Endodermal cell (in vitro differentiated cells): ENCODE data around the gene PUS10. TPM values are rescaled to one million over a fixed set of nuclear protein-coding genes. Genes with fewer than 3 reads are reported as not detected.
"Not testable (repeated sequence)": the region's sequence is repeated elsewhere in the genome, so short reads cannot be mapped to it uniquely, and the experiment has no call there.

Experiments used
- DNase-seq: peaks from one replicate; pipeline ENCODE4 v3.0.0-alpha.2; 2017
- H3K27ac ChIP-seq: 2 replicates; pipeline ENCODE4 v1.5.1; 2013; ENCODE audit warnings: mild to moderate bottlenecking, low read depth, low read length, moderate library complexity
- H3K27me3 ChIP-seq: 2 replicates; pipeline ENCODE4 v1.6.1; 2013; ENCODE audit warnings: mild to moderate bottlenecking, low read length, moderate library complexity; ENCODE audit not compliant: insufficient read depth, control insufficient read depth, poor library complexity, severe bottlenecking
- H3K36me3 ChIP-seq: 2 replicates; pipeline ENCODE4 v1.7.0; 2013; ENCODE audit warnings: mild to moderate bottlenecking, low read length, moderate library complexity; ENCODE audit not compliant: control insufficient read depth, insufficient read depth
- H3K4me1 ChIP-seq: one replicate; pipeline ENCODE4 v1.7.0; 2013; ENCODE audit warnings: low read length; ENCODE audit not compliant: control insufficient read depth, insufficient read depth
- H3K4me3 ChIP-seq: 2 replicates; pipeline ENCODE4 v1.5.1; 2013; ENCODE audit warnings: mild to moderate bottlenecking, low read length, moderate library complexity
- H3K9ac ChIP-seq: 2 replicates; pipeline ENCODE4 v1.6.1; 2013; ENCODE audit warnings: mild to moderate bottlenecking, low read length, moderate library complexity; ENCODE audit not compliant: poor library complexity, severe bottlenecking; ENCODE audit errors: extremely low read depth
- H3K9me3 ChIP-seq: 2 replicates; pipeline ENCODE4 v1.6.1; 2013; ENCODE audit warnings: mild to moderate bottlenecking, low read length, moderate library complexity; ENCODE audit not compliant: control insufficient read depth
- H3K27ac Mint-ChIP-seq: 2 replicates; pipeline ENCODE4 v1.8.0; 2020; ENCODE audit warnings: mixed read lengths
- H3K27me3 Mint-ChIP-seq: 2 replicates; pipeline ENCODE4 v1.8.0; 2021; ENCODE audit warnings: mild to moderate bottlenecking, mixed read lengths; ENCODE audit not compliant: insufficient read depth
- H3K36me3 Mint-ChIP-seq: 2 replicates; pipeline ENCODE4 v1.8.0; 2020; ENCODE audit warnings: low read depth, mixed read lengths
- H3K4me1 Mint-ChIP-seq: 2 replicates; pipeline ENCODE4 v1.8.0; 2020; ENCODE audit warnings: mixed read lengths
- H3K4me3 Mint-ChIP-seq: 2 replicates; pipeline ENCODE4 v1.8.0; 2020; ENCODE audit warnings: mild to moderate bottlenecking, moderate library complexity, mixed read lengths
- H3K9me3 Mint-ChIP-seq: 2 replicates; pipeline ENCODE4 v1.8.0; 2020; ENCODE audit warnings: mild to moderate bottlenecking, mixed read lengths
- CTCF ChIP-seq: fragments of 200-600 bp; sonication (generic); conservative IDR thresholded peaks from 2 replicates; pipeline ENCODE4 v1.5.0; 2021; ENCODE audit warnings: antibody characterized with exemption, mild to moderate bottlenecking
- WGBS, 2 experiments: methylation state at CpG; one replicate each; pipeline versions ENCODE4 v1.1.5 to v1.1.7; 2013; ENCODE audit warnings: missing lambda C conversion rate in 2 of 2, mixed read lengths in 1 of 2; ENCODE audit not compliant: insufficient coverage in 1 of 2, insufficient read length in 1 of 2; 5-methylcytosine and 5-hydroxymethylcytosine counted together
- total RNA-seq, 2 donors: library from RNA; stranded (reverse); fragmentation: NEBNext Ultra II Directional in 1 of 2; extraction: Animal tissue kit (Norgen Biotek cat#: 25700) in 1 of 2; gene quantifications; 2 replicates in 1 of 2; 3 replicates in 1 of 2; pipeline ENCODE4 v1.2.1, GENCODE V29; 2021

The PUS10 gene
- total RNA-seq, 2 donors from 2014 or later: 3.9 to 6.1 TPM

- TF ChIP-seq CTCF: no peak
- H3K27ac ChIP-seq: no peak overlapping the region
- no peaks in the 10 kb centered on the region for H3K9me3 ChIP-seq
- no peaks in the 10 kb centered on the region for H3K27me3 ChIP-seq
- H3K27me3 Mint-ChIP-seq: no peaks in the 10 kb centered on the region
- peaks cover 17% of the 10 kb centered on the region for H3K36me3 Mint-ChIP-seq
- 88 to 100% methylated on average over 1 to 3 of the region's 3 CpGs for WGBS, 2 experiments
- peaks cover 2% of the 10 kb centered on the region for H3K4me1 ChIP-seq
- no peak overlapping the region for H3K9ac ChIP-seq
- H3K36me3 ChIP-seq: peaks cover 44% of the 10 kb centered on the region
- no peak for DNase-seq
- no peak overlapping the region for H3K27ac Mint-ChIP-seq
- H3K9me3 Mint-ChIP-seq: peaks cover 20% of the 10 kb centered on the region
- no peak overlapping the region for H3K4me3 ChIP-seq
- H3K4me3 Mint-ChIP-seq: no peak overlapping the region
- peaks cover 6% of the 10 kb centered on the region for H3K4me1 Mint-ChIP-seq
These were observed 24.8 kb upstream of the PUS10 start for GRCh38 chr2:61042807-61043206.

GRCh38 chr2:61036643-61037042 lies 18.6 kb upstream of the PUS10 start:
- not testable (repeated sequence) for H3K4me3 Mint-ChIP-seq, H3K27me3 ChIP-seq, H3K4me1 ChIP-seq, H3K9ac ChIP-seq, H3K27ac ChIP-seq, H3K4me3 ChIP-seq, DNase-seq, H3K4me1 Mint-ChIP-seq, H3K27ac Mint-ChIP-seq, H3K27me3 Mint-ChIP-seq
- H3K9me3 ChIP-seq: peaks cover 37% of the 10 kb centered on the region
- Mint-ChIP-seq H3K36me3 (peaks cover 55% of the 10 kb centered on the region), H3K9me3 (peaks cover 62% of the 10 kb centered on the region)
- peaks cover 35% of the 10 kb centered on the region for H3K36me3 ChIP-seq
- 95% methylated on average over 2 of the region's 2 CpGs; no CpG with 5 or more reads in 1 of the 2 experiments for WGBS, 2 experiments

- Mint-ChIP-seq H3K36me3 (peaks cover 61% of the 10 kb centered on the region), H3K9me3 (peaks cover 59% of the 10 kb centered on the region)
- H3K4me3 Mint-ChIP-seq, DNase-seq, H3K9ac ChIP-seq, H3K4me1 Mint-ChIP-seq, H3K27ac Mint-ChIP-seq, H3K4me1 ChIP-seq, H3K4me3 ChIP-seq, H3K27me3 ChIP-seq, H3K27ac ChIP-seq, H3K27me3 Mint-ChIP-seq: not testable (repeated sequence)
- WGBS, 2 experiments: 93 to 95% methylated on average over 7 to 9 of the region's 9 CpGs
- peaks cover 47% of the 10 kb centered on the region for H3K36me3 ChIP-seq
- peaks cover 37% of the 10 kb centered on the region for H3K9me3 ChIP-seq
These were observed 16.5 kb upstream of the PUS10 start for GRCh38 chr2:61034592-61034991.

- H3K27ac Mint-ChIP-seq: no peak overlapping the region
- Histone ChIP-seq H3K9ac (no peak overlapping the region), H3K27ac (no peak overlapping the region), H3K4me3 (no peak overlapping the region), H3K4me1 (no peaks in the 10 kb centered on the region), H3K9me3 (peaks cover 18% of the 10 kb centered on the region), H3K27me3 (no peaks in the 10 kb centered on the region), H3K36me3 (peaks cover 38% of the 10 kb centered on the region)
- H3K27me3 Mint-ChIP-seq: no peaks in the 10 kb centered on the region
- no peak overlapping the region for H3K4me3 Mint-ChIP-seq
- no peak for DNase-seq
- no peak for TF ChIP-seq CTCF
- H3K9me3 Mint-ChIP-seq: peaks cover 9% of the 10 kb centered on the region
- no peaks in the 10 kb centered on the region for H3K4me1 Mint-ChIP-seq
- H3K36me3 Mint-ChIP-seq: peaks cover 49% of the 10 kb centered on the region
- WGBS, 2 experiments: 97 to 100% methylated on average over 2 to 3 of the region's 3 CpGs
These were observed 11.5 kb upstream of the PUS10 start for GRCh38 chr2:61029533-61029932.
